A204.1 (cell line): ENCODE data around the gene MMGT1.

Source experiments
- FAIRE-seq: peaks from 2 replicates; lab custom pipeline; 2012; peaks lifted over from hg19 to GRCh38; lab: Jason Lieb, UNC

The MMGT1 gene

DNA sequence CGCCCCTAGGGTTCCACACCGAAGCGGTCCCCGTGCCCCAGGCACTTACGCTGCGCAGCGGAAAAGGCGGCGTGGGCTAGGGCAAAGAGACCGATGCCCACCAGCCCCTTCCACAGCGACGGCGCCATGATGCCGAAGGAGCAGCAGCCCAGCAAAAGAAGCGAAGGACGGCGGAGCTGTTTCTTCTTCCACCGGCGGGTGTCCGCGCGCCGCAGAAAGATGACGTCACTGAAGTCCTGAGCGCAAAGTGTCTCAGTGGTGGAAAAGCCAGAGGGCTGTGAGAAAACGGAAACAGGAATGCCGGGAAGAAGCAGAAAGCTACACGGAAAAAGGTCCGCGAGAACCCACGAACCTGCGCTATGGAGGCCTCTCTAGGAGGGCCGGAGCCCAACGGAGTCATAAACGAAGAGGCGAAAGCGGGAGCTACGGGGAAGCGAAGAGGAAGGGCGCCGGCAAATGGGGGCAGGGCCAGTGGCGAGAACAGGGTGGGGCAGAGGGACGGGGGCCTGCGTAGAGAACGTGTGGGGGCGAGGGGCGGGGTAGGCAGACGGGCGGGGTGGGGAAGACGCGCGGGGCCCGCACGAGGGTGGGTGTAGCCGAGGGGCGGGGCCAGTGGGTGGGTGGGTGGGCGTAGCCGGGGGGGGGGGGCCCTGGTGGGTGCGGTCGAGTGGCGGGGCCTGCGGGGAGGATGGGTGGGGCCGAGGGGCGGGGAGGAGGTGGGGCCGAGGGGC is at the start of gene MMGT1:
MMGT1 (minus strand) TSS at position 441 of the 731 bp plus-strand sequence; CDS start at position 128, 313 bp downstream.
- FAIRE-seq, result no peak

DNA sequence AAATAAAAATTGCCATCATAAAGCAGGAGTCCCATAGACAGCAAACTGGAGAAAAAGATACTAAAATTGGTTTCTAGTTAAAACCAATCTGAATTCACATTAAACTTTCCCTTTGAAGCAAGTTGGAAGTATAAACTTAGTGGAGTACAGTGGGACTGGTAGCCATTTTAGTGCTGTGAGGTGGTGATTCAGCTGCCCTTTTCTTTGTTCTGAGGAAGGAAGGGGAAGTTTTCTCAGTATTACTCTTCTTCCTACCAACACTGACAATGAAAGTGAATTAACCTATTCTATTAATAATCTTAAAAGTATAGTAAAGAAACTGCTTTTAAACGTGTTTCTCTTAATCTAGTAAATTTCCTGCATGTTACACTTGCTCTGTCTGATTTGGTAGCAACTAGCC is 48.1 kb upstream of the MMGT1 start:
- FAIRE-seq, result no peak

DNA sequence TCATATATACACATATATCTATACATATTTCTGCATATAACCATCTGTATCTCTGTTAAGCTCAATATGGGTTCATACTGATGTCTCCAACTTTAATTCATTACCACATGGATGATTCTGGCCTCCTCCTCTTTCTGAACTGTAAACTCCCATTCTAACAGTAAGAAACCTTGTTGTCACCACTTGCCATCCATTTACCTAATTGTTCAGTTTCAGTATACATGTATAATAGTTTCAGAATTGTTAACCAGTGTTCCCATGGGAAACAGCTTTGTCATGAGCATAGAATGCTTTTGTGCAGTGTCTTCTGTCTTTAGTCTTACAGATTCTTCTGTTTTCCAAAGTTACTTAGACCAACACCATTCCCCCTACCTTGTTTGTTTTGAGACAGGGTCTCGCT is 47.4 kb upstream of the MMGT1 start:
- no peak for FAIRE-seq

DNA sequence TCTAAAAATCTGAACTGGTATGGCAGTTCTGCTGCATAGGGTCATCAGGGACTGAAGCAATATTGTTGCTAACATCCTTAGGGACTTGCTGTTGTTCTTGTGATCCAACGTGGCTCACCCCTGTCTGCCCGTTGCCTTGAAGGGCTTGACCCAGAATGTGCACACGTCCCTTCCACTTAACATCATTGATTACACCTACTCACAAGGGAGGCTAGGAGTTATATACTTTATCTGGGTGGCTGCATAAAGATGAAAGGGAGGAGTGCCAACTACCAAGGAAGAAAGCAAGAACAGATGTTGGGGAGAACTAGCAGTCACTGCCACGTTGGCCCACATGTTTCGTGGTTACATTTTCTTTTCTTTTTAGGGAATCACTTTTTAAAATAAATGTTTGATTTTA is 45.4 kb upstream of the MMGT1 start:
- FAIRE-seq, result no peak

DNA sequence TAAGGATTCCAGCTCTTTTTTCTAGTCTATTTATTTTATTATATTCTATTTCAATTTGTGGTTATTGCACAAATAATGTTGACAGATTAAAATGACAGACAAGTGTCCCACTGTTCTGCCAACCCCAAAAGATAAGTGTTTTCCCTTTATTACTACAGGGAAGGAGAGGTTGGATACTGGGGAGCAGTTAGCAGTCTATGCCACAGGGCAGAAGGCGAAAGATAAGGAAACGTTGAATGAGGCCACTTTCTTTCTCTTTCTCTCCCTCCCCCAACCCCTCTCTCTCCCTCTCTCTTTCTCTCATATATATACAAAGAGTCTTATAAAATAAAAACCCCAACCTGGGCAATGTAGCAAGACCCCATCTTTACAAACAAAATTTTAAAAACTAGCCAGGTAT is 43.1 kb upstream of the MMGT1 start:
- FAIRE-seq, result no peak

DNA sequence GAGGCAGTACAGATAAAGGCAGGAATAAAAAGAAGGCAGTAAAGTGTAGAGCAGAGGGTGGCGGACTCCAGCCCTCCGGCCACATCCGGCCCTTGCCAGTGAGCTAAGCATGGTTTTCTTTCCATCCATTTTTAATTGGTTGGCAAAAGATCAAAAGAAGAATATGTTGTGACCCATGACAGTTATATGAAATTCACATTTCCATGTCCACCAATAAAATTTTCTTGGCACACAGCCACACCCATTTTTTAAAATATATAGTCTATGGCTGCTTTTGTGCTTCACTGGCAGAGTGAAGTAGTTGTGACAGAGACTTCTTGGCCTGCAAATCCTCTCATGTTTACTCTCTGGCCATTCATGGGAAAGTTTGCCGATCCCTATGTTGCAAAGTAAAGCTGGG is 41.2 kb upstream of the MMGT1 start:
- FAIRE-seq, result no peak

DNA sequence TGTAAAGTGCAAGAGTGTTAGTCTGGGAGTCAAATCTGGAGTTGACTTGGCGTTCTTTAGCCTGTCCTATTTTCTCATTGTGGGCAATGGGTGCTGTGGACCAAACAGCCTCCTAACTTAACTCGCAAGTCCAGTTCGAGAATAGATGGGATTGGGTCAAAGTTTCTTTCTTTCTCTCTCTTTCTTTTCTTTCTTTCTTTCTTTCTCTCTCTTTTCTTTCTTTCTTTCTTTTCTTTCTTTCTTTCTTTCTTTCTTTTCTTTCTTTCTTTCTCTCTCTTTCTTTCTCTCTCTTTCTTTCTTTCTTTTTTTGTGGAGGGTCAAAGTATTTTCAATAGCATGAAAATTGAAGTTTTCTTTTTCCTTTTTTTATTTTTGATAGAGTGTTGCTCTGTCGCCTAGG is 14.5 kb upstream of the MMGT1 start:
- no peak for FAIRE-seq

DNA sequence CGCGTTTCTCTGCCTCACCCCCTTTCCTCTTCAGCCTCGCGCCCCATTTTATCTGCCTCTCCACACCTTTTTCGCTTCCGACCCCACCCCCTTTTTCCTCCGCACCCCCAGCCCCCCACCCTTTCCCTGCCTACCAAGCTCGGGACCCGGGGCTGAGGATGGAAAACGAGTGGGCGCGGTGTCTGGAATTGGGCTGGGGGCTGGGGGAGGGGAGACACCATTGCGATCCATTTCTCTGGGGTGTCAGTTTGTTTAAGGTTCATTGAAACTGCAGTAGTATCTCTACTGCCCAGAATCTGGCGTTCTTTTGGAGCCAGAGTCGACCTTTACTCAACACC is 12.2 kb upstream of the MMGT1 start:
- no peak for FAIRE-seq

DNA sequence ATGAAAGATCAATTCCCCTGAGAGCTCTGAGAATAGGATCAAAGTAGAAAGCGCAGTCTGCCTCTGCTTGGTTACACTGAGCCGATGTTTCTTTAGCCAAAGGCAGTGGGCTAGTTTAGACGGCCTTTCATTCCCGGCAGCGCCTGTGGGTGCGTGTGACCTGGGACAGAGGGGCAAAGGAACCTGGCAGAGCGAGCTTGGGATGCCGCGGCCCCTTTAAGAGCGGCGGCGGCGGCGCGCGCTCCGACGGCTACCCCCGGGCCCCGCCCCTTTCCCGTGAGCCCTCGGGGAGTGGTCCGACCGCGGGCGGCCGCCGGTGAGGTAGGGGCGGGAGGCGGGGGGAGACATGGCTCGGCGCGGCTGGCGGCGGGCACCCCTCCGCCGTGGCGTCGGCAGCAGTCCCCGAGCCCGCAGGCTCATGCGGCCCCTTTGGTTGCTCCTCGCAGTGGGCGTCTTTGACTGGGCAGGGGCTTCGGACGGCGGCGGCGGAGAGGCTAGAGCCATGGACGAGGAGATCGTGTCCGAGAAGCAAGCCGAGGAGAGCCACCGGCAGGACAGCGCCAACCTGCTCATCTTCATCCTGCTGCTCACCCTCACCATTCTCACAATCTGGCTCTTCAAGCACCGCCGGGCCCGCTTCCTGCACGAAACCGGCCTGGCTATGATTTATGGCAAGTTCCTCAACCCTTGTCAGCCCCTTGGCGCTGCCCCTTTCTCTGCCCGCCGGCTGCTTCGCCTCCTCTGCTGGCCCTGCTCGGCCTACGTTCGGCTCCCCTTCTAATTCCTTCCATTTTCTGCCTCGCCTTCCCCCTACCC is 11.6 kb upstream of the MMGT1 start, which contains the start of gene SLC9A6:
SLC9A6 (plus strand) TSS at position 279 of the 816 bp plus-strand sequence; CDS start at position 503, 224 bp downstream.
- FAIRE-seq, result no peak

DNA sequence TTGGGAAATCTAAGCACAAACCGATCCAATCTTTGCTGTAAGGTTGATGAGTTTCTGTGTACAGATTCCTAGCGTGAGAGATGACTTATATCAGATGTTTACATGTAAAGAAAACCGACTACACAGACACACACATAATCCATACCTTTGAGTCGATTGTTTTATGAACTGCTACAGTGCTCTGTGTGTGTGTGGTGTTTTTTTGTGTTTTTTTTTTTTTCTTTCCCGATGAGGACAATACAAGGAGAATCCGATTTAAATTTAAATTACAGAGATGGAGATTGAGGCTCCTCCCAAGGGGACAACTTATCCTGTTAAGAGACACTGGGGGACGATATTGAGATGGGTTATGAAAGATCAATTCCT is 11.0 kb upstream of the MMGT1 start:
- no peak for FAIRE-seq

DNA sequence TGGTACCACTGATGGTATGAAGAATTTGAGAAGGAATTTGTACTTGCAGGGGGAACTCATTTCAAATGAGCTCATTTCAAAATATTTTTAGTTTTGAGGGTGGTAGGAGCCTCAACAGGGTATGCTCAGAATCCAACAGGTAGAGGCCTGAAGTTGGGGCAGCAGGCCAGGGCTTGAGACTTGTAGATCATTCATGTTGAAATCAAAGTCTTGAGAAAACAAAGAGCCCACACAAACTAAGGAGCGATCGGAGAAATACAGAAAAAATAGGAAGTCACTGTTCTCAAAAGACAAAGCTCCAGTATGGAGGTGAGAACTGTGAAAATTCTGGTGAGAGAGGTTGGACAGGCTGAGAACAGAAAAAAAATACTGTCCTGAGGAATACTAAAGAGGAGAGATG is 10.5 kb upstream of the MMGT1 start:
- FAIRE-seq, result no peak

DNA sequence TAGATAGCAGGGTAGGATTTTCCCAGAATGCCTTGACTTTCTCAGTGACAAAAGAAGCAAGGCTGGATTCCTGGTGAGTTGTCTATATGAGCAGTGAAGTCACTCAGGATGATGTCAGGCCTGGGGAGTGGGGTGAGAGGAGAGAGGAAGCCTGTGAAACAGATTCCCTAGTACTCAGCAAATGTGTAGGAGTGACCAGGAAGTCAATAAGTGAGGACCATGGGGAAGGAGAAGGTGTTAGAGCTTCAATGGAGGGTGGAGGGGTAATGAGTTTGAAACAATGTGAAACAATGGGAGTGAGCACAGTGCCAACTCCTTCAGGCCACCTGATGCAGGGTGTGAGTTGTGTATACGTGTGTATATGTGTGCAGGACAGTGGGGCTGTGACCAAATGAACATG is 9.1 kb upstream of the MMGT1 start:
- no peak for FAIRE-seq

DNA sequence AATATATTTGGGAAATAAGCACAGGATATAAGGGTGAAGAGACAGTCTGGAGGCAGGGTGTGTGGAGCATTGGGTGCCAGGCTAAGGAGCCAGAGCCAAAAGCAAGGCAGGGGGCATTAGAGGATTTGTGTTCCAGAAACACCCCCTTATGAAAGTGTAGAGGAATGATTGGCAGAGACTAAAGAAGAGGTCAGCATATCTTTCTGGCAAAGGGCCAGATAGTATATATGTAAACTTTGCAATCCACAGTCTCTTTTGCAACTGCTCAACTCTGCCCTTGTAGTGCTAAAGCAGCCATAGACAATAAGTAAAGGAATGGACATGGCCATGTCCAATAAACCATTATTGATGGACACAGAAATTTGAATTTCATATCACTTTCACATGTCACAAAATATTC is 7.9 kb upstream of the MMGT1 start:
- FAIRE-seq, result no peak

DNA sequence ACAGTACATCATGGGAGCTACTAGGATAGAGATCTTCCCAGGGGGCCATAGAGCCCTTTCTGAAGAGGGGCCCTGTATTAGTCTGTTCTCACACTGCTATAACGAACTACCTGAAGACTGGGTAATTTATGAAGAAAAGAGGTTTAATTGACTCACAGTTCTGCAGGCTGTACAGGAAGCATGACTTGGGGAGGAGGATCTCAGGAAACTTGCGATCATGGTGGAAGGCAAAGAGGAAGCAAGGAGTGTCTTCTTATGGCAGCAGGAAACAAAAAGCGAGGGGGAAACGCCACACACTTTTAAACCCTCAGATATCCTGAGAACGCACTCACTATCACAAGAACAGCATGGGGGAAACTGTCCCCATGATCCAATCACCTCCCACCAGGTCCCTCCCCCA is 7.2 kb upstream of the MMGT1 start:
- FAIRE-seq, result no peak

DNA sequence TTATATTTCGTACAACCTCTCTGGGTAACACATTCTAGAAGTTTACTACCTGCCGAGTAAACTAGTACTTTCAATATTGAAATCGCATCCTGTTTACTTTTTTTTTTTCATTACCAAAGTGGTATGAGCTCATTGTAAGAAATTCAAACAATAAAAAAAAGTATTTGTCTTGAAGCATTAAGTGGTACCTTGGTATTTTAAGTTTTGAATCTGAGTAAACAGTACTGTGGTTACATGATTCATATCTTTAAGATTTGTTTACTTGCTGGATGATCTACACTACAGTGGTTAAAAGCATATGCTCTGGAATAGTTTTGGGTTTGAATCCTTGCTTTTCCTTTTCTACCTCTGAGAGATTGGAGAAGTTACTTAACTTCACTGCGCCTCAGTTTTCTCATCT is 3.8 kb upstream of the MMGT1 start:
- FAIRE-seq, result no peak

DNA sequence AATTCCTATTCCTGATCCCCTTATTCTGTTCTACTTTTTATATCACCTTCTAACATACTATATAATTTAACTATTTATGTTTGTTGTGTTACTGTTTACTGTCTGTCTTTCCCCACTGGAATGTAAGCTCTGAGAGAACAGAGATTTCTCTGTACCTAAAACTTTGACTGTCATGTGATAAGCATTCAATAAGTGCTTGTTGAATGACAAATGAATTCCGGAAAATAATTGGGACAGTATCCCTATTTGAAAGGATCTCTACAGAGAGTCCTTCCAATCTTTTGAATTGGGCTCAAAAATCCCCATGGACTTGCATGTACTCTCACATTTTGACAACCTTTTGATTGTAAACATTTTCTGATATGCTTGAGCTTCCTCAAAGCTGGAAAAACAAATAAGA is 1.6 kb upstream of the MMGT1 start:
- FAIRE-seq, result no peak

DNA sequence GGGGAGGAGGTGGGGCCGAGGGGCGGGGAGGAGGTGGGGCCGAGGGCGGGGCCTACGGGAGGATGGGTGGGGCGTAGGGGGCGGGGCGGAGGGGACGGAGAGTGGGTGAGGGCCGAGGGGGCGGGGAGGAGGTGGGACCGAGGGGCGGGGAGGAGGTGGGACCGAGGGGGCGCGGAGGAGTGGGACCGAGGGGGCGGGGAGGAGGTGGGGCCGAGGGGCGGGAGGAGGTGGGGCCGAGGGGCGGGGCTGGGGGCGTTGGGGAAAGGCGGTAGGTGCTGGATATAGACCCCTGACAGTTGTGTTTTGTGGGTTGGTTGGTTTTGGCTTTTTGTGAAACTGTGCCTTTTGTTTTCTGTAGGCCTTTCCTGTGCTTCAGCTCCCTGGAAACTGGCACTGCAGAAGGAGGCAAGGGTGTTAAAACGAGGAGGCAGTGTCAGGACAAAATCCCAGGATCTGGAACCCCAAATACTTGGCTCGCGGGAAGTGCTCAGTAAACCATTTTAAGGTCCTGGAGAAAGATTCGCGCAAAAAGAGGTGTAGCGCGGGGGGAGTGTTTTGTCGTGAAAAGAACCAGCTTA is 580 bp upstream of the MMGT1 start:
- FAIRE-seq, result no peak

DNA sequence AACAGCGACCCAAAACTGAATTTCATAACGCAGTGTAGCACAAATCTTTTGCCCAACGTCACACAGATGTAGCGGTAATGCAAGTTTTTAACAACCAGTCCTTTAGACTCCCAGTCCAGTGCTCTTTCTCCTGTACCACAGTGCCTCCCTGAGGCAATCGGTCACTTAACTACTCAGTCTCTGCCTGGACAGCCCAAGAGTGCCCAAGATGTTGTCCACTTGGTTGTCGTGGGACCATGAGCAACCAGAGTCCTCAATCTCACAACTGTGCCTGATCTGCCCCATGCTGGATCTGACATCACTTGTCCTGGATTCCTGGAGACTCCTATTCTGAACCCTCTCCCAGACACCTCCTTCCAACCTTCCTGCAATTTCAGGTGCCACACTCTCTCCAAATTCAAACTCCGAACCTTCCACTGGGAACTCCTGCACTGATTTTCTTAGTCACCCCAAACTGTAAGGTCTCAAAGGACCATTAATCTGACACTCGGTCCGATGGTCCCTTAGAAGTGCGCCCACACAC is 702 bp downstream of the MMGT1 start:
- no peak for FAIRE-seq

DNA sequence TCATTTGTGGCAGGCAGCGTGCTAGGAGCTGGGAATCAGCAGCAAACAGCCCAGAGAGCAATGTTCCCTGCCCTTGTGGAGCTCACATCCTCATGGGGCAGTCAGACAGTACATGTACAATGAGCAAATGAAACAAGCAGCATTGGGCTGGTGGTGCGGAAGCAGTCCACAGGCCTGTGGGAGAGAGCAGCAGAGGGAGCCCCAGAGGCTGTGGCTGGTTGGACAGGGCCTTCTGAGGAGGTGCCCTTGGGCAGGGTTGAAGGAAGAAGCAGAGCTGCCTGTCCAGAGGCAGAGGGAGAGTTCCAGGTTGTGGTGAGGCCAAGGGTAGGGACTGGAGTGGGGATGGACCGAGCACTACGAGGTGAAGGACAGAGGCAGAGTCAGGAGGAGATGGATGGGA is 22.5 kb downstream of the MMGT1 start:
- FAIRE-seq, result no peak

DNA sequence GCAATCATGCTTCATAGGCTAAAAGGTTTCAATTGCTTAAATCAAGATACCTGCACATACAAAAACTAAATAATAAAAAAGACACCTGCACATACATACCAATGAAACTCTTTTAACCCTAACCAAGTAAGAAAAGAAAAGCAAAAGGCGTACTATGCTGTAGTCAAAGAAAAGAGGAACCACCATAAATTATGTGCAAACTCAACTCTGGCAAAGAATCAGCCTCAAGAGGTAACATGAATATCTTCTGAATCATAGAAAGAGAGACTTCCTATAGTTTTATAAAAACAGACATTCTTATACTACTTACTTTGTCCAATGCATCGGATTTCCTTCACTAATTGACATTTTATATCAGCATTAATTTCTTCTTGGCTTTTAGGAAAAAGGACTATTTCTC is 29.3 kb downstream of the MMGT1 start:
- FAIRE-seq, result no peak

DNA sequence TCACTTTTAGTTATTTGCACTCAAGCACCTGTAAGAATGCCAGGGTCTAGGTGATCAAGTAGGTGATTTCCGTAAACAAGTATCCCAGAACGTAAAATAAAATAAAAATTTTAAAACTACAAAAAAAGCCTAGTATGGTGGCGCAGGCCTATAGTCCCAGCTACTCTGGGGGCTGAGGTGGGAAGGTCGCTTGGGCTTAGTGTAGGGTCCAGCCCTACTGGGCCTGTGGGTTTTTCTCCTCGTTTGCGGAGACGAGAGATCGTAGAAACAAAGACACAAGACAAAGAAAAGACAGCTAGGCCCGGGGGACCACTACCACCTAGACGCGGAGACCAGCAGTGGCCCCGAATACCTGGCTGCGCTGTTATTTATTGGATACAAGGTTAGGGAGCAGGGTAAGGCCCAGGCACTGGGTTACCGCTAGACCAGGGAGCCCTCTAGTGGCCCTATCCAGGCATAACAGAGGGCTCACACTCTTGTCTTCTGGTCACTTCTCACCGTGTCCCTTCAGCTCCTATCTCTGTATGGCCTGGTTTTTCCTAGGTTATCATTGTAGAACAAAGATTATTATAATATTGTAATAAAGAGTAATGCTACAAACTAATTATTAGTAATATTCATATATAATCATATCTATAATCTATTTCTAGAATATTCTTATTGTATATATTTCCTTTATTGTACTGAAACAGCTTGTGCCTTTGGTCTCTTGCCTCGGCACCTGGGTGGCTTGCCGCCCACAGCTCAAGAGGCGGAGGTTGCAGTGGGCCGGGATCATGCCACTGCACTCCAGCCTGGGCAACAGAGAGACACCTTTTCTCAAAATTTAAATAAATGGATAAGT is 41.9 kb downstream of the MMGT1 start:
- peak; percentile 61 for FAIRE-seq

DNA sequence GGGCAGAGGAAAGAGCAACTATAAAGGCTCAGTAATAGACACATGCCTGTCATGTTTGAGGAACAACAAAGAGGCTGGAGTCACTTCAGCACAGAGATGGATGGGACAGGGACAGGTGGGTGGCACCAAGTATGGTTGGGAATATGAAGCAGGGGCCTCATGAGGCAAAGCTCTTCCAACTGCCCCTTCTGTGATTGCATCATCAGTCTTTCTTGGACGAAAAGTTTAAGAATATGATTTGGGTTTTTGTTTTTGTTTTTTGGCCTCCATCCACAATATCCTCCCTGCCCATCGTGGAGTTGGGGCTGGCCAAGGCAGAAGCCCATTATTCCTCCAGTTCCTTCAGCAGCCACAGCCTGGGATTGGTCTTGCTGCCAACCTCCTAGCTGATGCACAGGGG is 45.9 kb downstream of the MMGT1 start:
- no peak for FAIRE-seq
